ENCODE data around the gene FES. TPM values are rescaled to one million over a fixed set of nuclear protein-coding genes. Genes with fewer than 3 reads are reported as not detected.

The FES gene
- polyA plus RNA-seq, 2 of the 4 experiments (the other 2 are of a cell fraction) = 0.39 to 0.50 TPM

DNA sequence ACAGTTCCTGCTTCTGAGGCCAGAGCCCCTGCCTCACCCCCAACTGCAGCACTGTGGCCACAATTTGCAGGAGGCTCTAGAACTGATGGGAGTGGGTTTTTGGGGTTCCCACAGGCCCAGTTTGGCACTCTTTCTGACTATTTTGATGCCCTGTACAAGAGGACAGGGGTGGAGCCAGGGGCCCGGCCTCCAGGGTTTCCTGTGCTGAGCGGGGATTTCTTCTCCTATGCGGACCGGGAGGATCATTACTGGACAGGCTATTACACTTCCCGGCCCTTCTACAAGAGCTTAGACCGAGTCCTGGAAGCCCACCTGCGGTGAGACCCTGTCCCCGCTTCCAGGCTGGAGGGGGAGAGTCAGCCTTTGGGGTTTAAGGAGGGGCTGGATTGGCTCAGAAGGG, 25.7 kb downstream of the FES start:
- WGBS (ENCODE audit: missing lambda C conversion rate) = 96% methylated on average over 8 of the region's 8 CpGs
- ATAC-seq (no peak), FAIRE-seq (no peak), DNase-seq (ENCODE audit: low read depth in 1 of 2, low spot score in 1 of 2) (no peak)
- no peak overlapping the region for H3K27ac ChIP-seq
- ChIA-PET POLR2A (no interaction called here), CTCF (interaction anchor here (1.1 to 9.2 kb wide), 7 partner anchors 7 to 428 kb away, joined by 3 to 83 read pairs (median 5); partner anchors contain the start of genes HDDC3, MAN2A2 and UNC45A)
- H3K4me3 ChIP-seq = no peak overlapping the region
- TF ChIP-seq KDM5A (IDR thresholded peaks at IDR 0.05) (no peak), CBX2 (IDR thresholded peaks at IDR 0.05; ENCODE audit: borderline replicate concordance, low read depth) (no peak), CHD4 (IDR thresholded peaks at IDR 0.05; ENCODE audit: borderline replicate concordance) (no peak)
- H3K4me1 ChIP-seq = no peaks in the 10 kb centered on the region
- H3K9me3 ChIP-seq = no peaks in the 10 kb centered on the region
- no peak overlapping the region for H3K4me2 ChIP-seq

DNA sequence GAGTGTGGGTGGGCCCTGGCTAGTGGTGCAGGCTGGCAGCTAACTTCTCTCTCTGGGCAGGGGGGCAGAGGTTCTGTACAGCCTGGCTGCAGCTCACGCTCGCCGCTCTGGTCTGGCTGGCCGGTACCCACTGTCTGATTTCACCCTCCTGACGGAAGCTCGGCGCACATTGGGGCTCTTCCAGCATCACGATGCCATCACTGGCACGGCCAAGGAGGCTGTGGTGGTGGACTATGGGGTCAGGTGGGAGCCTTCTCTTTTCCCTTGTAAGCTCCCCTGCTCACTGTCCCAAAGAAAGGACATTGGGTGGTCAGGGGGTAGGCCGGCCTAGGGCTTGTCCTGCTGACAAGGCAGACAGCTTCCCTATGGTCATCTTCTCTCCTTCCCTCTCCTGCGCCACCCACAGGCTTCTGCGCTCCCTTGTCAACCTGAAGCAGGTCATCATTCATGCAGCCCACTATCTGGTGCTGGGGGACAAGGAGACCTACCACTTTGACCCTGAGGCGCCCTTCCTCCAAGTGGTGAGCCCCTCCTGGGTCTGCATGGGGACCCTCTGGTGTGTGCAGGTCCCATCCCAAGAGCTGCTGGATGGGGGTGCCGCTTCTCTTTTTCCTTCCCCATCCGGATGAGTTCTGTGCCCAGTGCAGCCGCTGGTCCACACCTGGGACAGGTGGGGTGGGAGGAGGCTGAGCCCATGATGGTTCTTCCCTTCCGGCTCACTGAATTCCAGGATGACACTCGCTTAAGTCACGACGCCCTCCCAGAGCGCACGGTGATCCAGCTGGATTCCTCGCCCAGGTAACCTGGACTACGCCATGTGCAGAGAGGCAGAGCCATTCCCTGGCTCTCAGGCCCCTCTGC, 26.4 kb downstream of the FES start:
- Histone ChIP-seq H3K4me2 (no peak overlapping the region), H3K9me3 (no peaks in the 10 kb centered on the region), H3K4me3 (no peak overlapping the region), H3K4me1 (no peaks in the 10 kb centered on the region), H3K27ac (no peak overlapping the region)
- ChIA-PET POLR2A (no interaction called here), CTCF (interaction anchor here (0.7 to 9.2 kb wide), 6 partner anchors 8 to 245 kb away, joined by 3 to 83 read pairs (median 18); partner anchors contain the start of genes HDDC3, MAN2A2 and UNC45A)
- ATAC-seq = peak in 1 of 2 experiments; percentile 53; a peak in 3 of 6 replicates
- no peak for DNase-seq (ENCODE audit: low read depth in 1 of 2, low spot score in 1 of 2)
- TF ChIP-seq, protein P1, sequence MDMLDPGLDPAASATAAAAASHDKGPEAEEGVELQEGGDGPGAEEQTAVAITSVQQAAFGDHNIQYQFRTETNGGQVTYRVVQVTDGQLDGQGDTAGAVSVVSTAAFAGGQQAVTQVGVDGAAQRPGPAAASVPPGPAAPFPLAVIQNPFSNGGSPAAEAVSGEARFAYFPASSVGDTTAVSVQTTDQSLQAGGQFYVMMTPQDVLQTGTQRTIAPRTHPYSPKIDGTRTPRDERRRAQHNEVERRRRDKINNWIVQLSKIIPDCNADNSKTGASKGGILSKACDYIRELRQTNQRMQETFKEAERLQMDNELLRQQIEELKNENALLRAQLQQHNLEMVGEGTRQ (IDR thresholded peaks at IDR 0.05) = no peak
- no peak for TF ChIP-seq CHD4 (IDR thresholded peaks at IDR 0.05; ENCODE audit: borderline replicate concordance)
- no peak for FAIRE-seq
- 97% methylated on average over 24 of the region's 24 CpGs for WGBS (ENCODE audit: missing lambda C conversion rate)

DNA sequence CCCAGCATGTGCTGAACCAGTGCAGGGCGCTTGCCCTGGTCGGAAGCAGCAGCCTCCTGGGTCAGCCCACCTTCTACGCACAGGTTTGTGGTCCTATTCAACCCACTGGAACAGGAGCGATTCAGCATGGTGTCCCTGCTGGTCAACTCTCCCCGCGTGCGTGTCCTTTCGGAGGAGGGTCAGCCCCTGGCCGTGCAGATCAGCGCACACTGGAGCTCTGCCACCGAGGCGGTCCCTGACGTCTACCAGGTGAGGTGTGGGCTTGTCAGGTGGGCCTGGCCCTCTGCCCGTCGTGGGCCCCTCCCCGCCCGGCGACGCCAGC, 27.0 kb downstream of the FES start:
- ATAC-seq (no peak), DNase-seq (ENCODE audit: low read depth in 1 of 2, low spot score in 1 of 2) (no peak), FAIRE-seq (no peak)
- Histone ChIP-seq H3K4me2 (no peak overlapping the region), H3K9me3 (no peaks in the 10 kb centered on the region), H3K27ac (no peak overlapping the region), H3K4me3 (no peak overlapping the region), H3K4me1 (no peaks in the 10 kb centered on the region)
- 94% methylated on average over 11 of the region's 19 CpGs for WGBS (ENCODE audit: missing lambda C conversion rate)
- ChIA-PET CTCF (interaction anchor here (0.7 to 9.2 kb wide), 5 partner anchors 8 to 246 kb away, joined by 3 to 83 read pairs (median 31); partner anchors contain the start of genes HDDC3, MAN2A2 and UNC45A), POLR2A (no interaction called here)
- TF ChIP-seq EHF (CRISPR knock-in tag; IDR thresholded peaks at IDR 0.05) = no peak
- TF ChIP-seq HDAC2 (IDR thresholded peaks at IDR 0.05) = no peak
- TF ChIP-seq TFCP2L1 (CRISPR knock-in tag; IDR thresholded peaks at IDR 0.05) = no peak
- no peak for TF ChIP-seq RCOR1 (IDR thresholded peaks at IDR 0.05; ENCODE audit: low read depth, low read length)
- TF ChIP-seq, protein P2, sequence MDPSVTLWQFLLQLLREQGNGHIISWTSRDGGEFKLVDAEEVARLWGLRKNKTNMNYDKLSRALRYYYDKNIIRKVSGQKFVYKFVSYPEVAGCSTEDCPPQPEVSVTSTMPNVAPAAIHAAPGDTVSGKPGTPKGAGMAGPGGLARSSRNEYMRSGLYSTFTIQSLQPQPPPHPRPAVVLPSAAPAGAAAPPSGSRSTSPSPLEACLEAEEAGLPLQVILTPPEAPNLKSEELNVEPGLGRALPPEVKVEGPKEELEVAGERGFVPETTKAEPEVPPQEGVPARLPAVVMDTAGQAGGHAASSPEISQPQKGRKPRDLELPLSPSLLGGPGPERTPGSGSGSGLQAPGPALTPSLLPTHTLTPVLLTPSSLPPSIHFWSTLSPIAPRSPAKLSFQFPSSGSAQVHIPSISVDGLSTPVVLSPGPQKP (IDR thresholded peaks at IDR 0.05; ENCODE audit: low read depth, low read length) = no peak
- TF ChIP-seq FOSL2 (IDR thresholded peaks at IDR 0.05) = no peak
- TF ChIP-seq FOSL2 (CRISPR knock-in tag; IDR thresholded peaks at IDR 0.05) = no peak
- no peak for TF ChIP-seq RAD21 (conservative IDR thresholded peaks at IDR 0.05 in 1 of 2, IDR thresholded peaks at IDR 0.05 in 1 of 2)
- TF ChIP-seq CEBPB (IDR thresholded peaks at IDR 0.05) = no peak
- TF ChIP-seq, protein P1 (IDR thresholded peaks at IDR 0.05) = no peak
- no peak for TF ChIP-seq HOXB13 (CRISPR knock-in tag; IDR thresholded peaks at IDR 0.05; ENCODE audit: low read depth)
- TF ChIP-seq HOXB5 (CRISPR knock-in tag; IDR thresholded peaks at IDR 0.05) = no peak
